Suprapubic skin (tissue), 4 donors: Measurements from ENCODE around the gene INTS14. TPM values are rescaled to one million over a fixed set of nuclear protein-coding genes. Genes with fewer than 3 reads are reported as not detected.

Source experiments
- DNase-seq, 2 donors: peaks; one replicate each; pipeline ENCODE4 v3.0.0-alpha.2; 2019; ENCODE audit warnings: low spot score in 2 of 2
- H3K27ac ChIP-seq: fragments of 200-600 bp; sonication (generic); one replicate; pipeline ENCODE4 v1.5.1; 2019
- H3K27me3 ChIP-seq: fragments of 200-600 bp; sonication (generic); one replicate; pipeline ENCODE4 v1.5.1; 2019
- H3K36me3 ChIP-seq: fragments of 200-600 bp; sonication (generic); one replicate; pipeline ENCODE4 v1.5.1; 2019
- H3K4me1 ChIP-seq: fragments of 200-600 bp; sonication (generic); one replicate; pipeline ENCODE4 v1.5.1; 2019
- H3K4me3 ChIP-seq: fragments of 200-600 bp; sonication (generic); one replicate; pipeline ENCODE4 v1.5.1; 2019; ENCODE audit warnings: mild to moderate bottlenecking
- H3K9me3 ChIP-seq: fragments of 200-600 bp; sonication (generic); one replicate; pipeline ENCODE4 v1.5.1; 2019
- CTCF ChIP-seq, 2 donors: fragments of 200-600 bp in 1 of 2; fragments of 450-650 bp in 1 of 2; sonication (generic) in 1 of 2; IDR thresholded peaks; one replicate each; pipeline ENCODE4 v1.5.1; 2016 to 2019; ENCODE audit warnings: antibody characterized with exemption in 2 of 2, mild to moderate bottlenecking in 1 of 2, moderate library complexity in 1 of 2
- EP300 ChIP-seq: sonication (generic); formaldehyde crosslinking; IDR thresholded peaks from one replicate; pipeline ENCODE4 v1.6.1; 2017; ENCODE audit warnings: antibody characterized with exemption
- POLR2A ChIP-seq, 2 donors: fragments of 450-650 bp; IDR thresholded peaks; one replicate each; pipeline ENCODE4 v1.6.1; 2017; ENCODE audit warnings: antibody characterized with exemption in 2 of 2, mild to moderate bottlenecking in 2 of 2, moderate library complexity in 2 of 2
- POLR2AphosphoS5 ChIP-seq, 3 donors: sonication (generic); formaldehyde crosslinking; IDR thresholded peaks; one replicate each; pipeline ENCODE4 v1.6.1; 2017; ENCODE audit warnings: antibody characterized with exemption in 3 of 3
- WGBS: methylation state at CpG from one replicate; pipeline ENCODE4 v1.1.5; 2018; 5-methylcytosine and 5-hydroxymethylcytosine counted together
- total RNA-seq, 4 donors: library from RNA; depleted of rRNA; stranded (reverse); fragments of >200 nt; gene quantifications; one replicate each; pipeline ENCODE4 v1.1.0, GENCODE V29; 2016

Gene INTS14
- total RNA-seq, 4 donors from 2014 or later = 37.1 to 72.5 (median 49.1) TPM

GRCh38 chr15:65612616-65612946 is 1.6 kb upstream of the INTS14 start:
- Histone ChIP-seq H3K27ac (peak overlapping the region; percentile 94), H3K27me3 (no peaks in the 10 kb centered on the region), H3K4me3 (peak overlapping the region; percentile 71), H3K4me1 (peaks cover 39% of the 10 kb centered on the region), H3K36me3 (no peaks in the 10 kb centered on the region), H3K9me3 (no peaks in the 10 kb centered on the region)
- TF ChIP-seq EP300 (no peak), POLR2A (IDR thresholded peaks at IDR 0.05) (no peak), POLR2AphosphoS5 (IDR thresholded peaks at IDR 0.05) (no peak), CTCF (IDR thresholded peaks at IDR 0.05) (no peak)
- 68% methylated on average over 2 of the region's 2 CpGs for WGBS
- no peak for DNase-seq

- no peaks in the 10 kb centered on the region for H3K9me3 ChIP-seq
- H3K4me3 ChIP-seq = peak overlapping the region; percentile 71
- H3K36me3 ChIP-seq = peaks cover 3% of the 10 kb centered on the region
- 75% methylated on average over 5 of the region's 5 CpGs for WGBS
- TF ChIP-seq CTCF (IDR thresholded peaks at IDR 0.05) = no peak
- no peak for TF ChIP-seq POLR2AphosphoS5 (IDR thresholded peaks at IDR 0.05)
- TF ChIP-seq POLR2A (IDR thresholded peaks at IDR 0.05) = no peak
- DNase-seq = no peak
- H3K27ac ChIP-seq = peak overlapping the region; percentile 94
- peaks cover 39% of the 10 kb centered on the region for H3K4me1 ChIP-seq
- no peaks in the 10 kb centered on the region for H3K27me3 ChIP-seq
Observed at GRCh38 chr15:65611888-65612615, 1.1 kb upstream of the INTS14 start.

GRCh38 chr15:65603559-65603958 is 7.4 kb downstream of the INTS14 start:
- no peak for DNase-seq
- Histone ChIP-seq H3K27ac (no peak overlapping the region), H3K4me3 (no peak overlapping the region), H3K4me1 (peaks cover 2% of the 10 kb centered on the region), H3K9me3 (no peaks in the 10 kb centered on the region), H3K27me3 (no peaks in the 10 kb centered on the region), H3K36me3 (peaks cover 47% of the 10 kb centered on the region)
- WGBS = 100% methylated on average over 1 of the region's 1 CpG
- no peak for TF ChIP-seq CTCF (IDR thresholded peaks at IDR 0.05)
- TF ChIP-seq POLR2AphosphoS5 (IDR thresholded peaks at IDR 0.05) = no peak
- TF ChIP-seq EP300 = no peak
- TF ChIP-seq POLR2A (IDR thresholded peaks at IDR 0.05) = no peak

GRCh38 chr15:65603134-65603533 is 7.8 kb downstream of the INTS14 start:
- TF ChIP-seq POLR2AphosphoS5 (IDR thresholded peaks at IDR 0.05) (no peak), CTCF (IDR thresholded peaks at IDR 0.05) (no peak), POLR2A (IDR thresholded peaks at IDR 0.05) (no peak), EP300 (no peak)
- Histone ChIP-seq H3K27me3 (no peaks in the 10 kb centered on the region), H3K4me1 (no peaks in the 10 kb centered on the region), H3K4me3 (no peak overlapping the region), H3K36me3 (peaks cover 52% of the 10 kb centered on the region), H3K9me3 (no peaks in the 10 kb centered on the region), H3K27ac (no peak overlapping the region)
- 63% methylated on average over 2 of the region's 2 CpGs for WGBS
- no peak for DNase-seq

GRCh38 chr15:65599677-65600076 is 11.3 kb downstream of the INTS14 start:
- Histone ChIP-seq H3K9me3 (no peaks in the 10 kb centered on the region), H3K27ac (no peak overlapping the region), H3K4me1 (no peaks in the 10 kb centered on the region), H3K36me3 (peaks cover 72% of the 10 kb centered on the region), H3K4me3 (no peak overlapping the region), H3K27me3 (no peaks in the 10 kb centered on the region)
- 95% methylated on average over 5 of the region's 5 CpGs for WGBS
- TF ChIP-seq POLR2AphosphoS5 (IDR thresholded peaks at IDR 0.05) = no peak
- TF ChIP-seq EP300 = no peak
- no peak for TF ChIP-seq CTCF (IDR thresholded peaks at IDR 0.05)
- TF ChIP-seq POLR2A (IDR thresholded peaks at IDR 0.05) = no peak
- DNase-seq = no peak
